Osteoblast (primary cell): ENCODE results near the gene ARMC12. TPM values are rescaled to one million over a fixed set of nuclear protein-coding genes. Genes with fewer than 3 reads are reported as not detected.

Source experiments
- DNase-seq: peaks from one replicate; pipeline ENCODE4 v3.0.0; 2011; ENCODE audit warnings: low spot score, mixed read lengths; ENCODE audit not compliant: insufficient read length; ENCODE audit errors: missing footprints
- H2AFZ ChIP-seq: 2 replicates; pipeline ENCODE4 v1.6.0; 2011; ENCODE audit warnings: mild to moderate bottlenecking, low read length
- H3K27ac ChIP-seq: 2 replicates; pipeline ENCODE4 v1.5.1; 2011; ENCODE audit warnings: mild to moderate bottlenecking, low read depth, low read length, moderate library complexity
- H3K27me3 ChIP-seq: 2 replicates; pipeline ENCODE4 v1.6.0; 2012; ENCODE audit warnings: mild to moderate bottlenecking, control low read depth, inconsistent platforms, low read length, moderate library complexity; ENCODE audit not compliant: insufficient read depth
- H3K36me3 ChIP-seq: 2 replicates; pipeline ENCODE4 v1.5.1; 2011; ENCODE audit warnings: mild to moderate bottlenecking, low read length, control low read depth, moderate library complexity; ENCODE audit not compliant: insufficient read depth
- H3K4me1 ChIP-seq: 2 replicates; pipeline ENCODE4 v1.5.1; 2011; ENCODE audit warnings: mild to moderate bottlenecking, low read length, control low read depth, moderate library complexity; ENCODE audit not compliant: insufficient read depth
- H3K4me2 ChIP-seq: 2 replicates; pipeline ENCODE4 v1.6.0; 2011; ENCODE audit warnings: mild to moderate bottlenecking, low read length; ENCODE audit not compliant: insufficient read depth
- H3K4me3 ChIP-seq: fragments of 200-600 bp; sonication (generic); 3 replicates; pipeline ENCODE4 v1.5.1; 2012; ENCODE audit warnings: mild to moderate bottlenecking, low read length, inconsistent platforms; ENCODE audit not compliant: insufficient read depth
- H3K79me2 ChIP-seq: 2 replicates; pipeline ENCODE4 v1.6.0; 2012; ENCODE audit warnings: mild to moderate bottlenecking, low read length, control low read depth, inconsistent platforms; ENCODE audit not compliant: insufficient read depth
- H3K9me3 ChIP-seq: 2 replicates; pipeline ENCODE4 v1.5.1; 2011; ENCODE audit warnings: low read depth, low read length, control low read depth
- H4K20me1 ChIP-seq: 2 replicates; pipeline ENCODE4 v1.6.0; 2012; ENCODE audit warnings: mild to moderate bottlenecking, low read length, control low read depth; ENCODE audit not compliant: insufficient read depth
- CTCF ChIP-seq: IDR thresholded peaks from 2 replicates; pipeline ENCODE4 v1.5.1; 2011; ENCODE audit warnings: mild to moderate bottlenecking, low read depth, low read length, moderate library complexity; ENCODE audit errors: extremely low read depth
- total RNA-seq: library from RNA; depleted of rRNA; stranded (reverse); fragments of >200 nt; gene quantifications from 2 replicates; pipeline ENCODE4 v1.2.3, GENCODE V29; 2012

ARMC12 gene
- total RNA-seq, 1 donor: 0.36 TPM

DNA sequence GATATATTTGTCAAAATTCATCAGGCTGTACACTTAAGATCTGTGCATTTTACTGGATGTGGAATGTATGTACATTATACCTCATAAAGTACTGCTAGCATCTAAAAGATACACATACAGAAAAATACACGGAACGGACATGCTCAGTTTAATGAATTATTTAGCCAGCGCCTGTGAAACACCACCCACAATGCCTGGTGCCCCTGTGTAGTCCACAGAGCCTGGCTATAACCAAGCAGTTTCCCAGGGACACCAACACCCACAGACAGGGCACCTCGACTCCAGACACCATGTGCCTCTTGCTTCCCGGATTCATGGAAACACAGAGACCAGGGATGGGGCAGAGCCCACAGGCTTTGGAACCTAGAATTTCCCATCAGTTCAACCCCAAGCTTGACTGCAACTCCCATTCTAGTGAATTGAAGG, 17.4 kb upstream of the ARMC12 start:
- no peak for DNase-seq
- Histone ChIP-seq H3K79me2 (no peaks in the 10 kb centered on the region), H3K9me3 (no peaks in the 10 kb centered on the region), H3K4me3 (no peak overlapping the region), H4K20me1 (no peaks in the 10 kb centered on the region), H2AFZ (peak overlapping the region; percentile 94), H3K36me3 (no peaks in the 10 kb centered on the region), H3K27ac (no peak overlapping the region), H3K4me2 (peak overlapping the region; percentile 56), H3K27me3 (no peaks in the 10 kb centered on the region), H3K4me1 (peaks cover 8% of the 10 kb centered on the region)
- no peak for TF ChIP-seq CTCF

DNA sequence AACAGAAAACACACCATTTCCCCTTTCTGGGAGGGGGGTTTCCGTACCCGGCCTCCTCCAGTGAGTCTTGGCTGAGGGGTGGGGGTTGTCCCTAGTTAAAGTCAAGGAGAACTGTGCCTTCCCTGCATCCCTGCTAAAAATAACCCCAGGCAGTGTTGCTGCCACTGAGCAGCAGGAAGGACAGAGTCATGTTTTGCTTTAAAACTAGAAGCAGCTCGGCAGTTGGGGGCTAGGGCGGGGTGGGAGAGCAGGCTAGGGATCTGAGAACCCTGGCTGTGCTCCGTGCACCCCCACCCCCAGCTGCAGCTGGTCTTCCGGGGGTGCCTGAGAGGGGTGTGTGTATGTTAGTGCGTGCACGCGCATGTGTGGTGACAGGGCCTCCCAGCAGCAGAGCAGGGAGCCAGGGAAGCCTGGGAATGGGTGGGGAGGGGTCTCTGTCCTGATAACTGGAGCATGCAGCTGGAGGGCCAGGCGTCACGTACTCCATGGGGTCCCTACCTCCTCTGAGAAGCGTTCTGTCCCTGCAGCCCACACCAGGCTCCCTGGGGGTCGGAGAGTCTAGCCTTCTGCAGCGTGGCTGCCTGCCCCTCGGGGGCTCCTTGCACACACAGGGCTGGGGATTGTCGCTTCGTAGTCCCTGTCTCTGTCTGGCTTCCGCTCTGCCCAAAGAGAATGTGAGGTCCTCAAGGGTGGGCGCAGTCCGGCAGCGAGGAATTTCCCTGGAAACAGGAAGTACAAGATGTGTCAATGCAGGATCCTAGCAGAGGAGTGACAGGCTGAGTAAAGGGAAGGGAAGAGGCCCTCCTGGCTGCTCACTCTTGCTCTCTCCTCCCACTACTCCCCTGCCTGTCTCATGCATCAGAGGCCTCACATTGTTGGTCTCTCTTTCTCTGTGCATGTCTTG, 16.8 kb upstream of the ARMC12 start:
- Histone ChIP-seq H3K4me2 (peak overlapping the region; percentile 56), H3K27ac (no peak overlapping the region), H2AFZ (peak overlapping the region; percentile 94), H3K9me3 (no peaks in the 10 kb centered on the region), H3K4me3 (peak overlapping the region; percentile 61), H3K36me3 (no peaks in the 10 kb centered on the region), H3K27me3 (no peaks in the 10 kb centered on the region), H4K20me1 (no peaks in the 10 kb centered on the region), H3K4me1 (peaks cover 8% of the 10 kb centered on the region), H3K79me2 (no peaks in the 10 kb centered on the region)
- DNase-seq: peak; percentile 77
- TF ChIP-seq CTCF: no peak

GRCh38 chr6:35722121-35722761, 14.6 kb upstream of the ARMC12 start:
- no peaks in the 10 kb centered on the region for H3K36me3 ChIP-seq
- no peaks in the 10 kb centered on the region for H3K79me2 ChIP-seq
- no peaks in the 10 kb centered on the region for H3K9me3 ChIP-seq
- H2AFZ ChIP-seq: no peak overlapping the region
- H3K4me1 ChIP-seq: peaks cover 25% of the 10 kb centered on the region
- H3K27ac ChIP-seq: no peak overlapping the region
- no peaks in the 10 kb centered on the region for H3K27me3 ChIP-seq
- H3K4me3 ChIP-seq: no peak overlapping the region
- no peak for DNase-seq
- TF ChIP-seq CTCF: no peak
- H3K4me2 ChIP-seq: no peak overlapping the region
- no peaks in the 10 kb centered on the region for H4K20me1 ChIP-seq

GRCh38 chr6:35723587-35723986, 13.2 kb upstream of the ARMC12 start:
- DNase-seq: no peak
- Histone ChIP-seq H3K4me3 (no peak overlapping the region), H3K27ac (no peak overlapping the region), H3K9me3 (no peaks in the 10 kb centered on the region), H3K4me2 (no peak overlapping the region), H3K27me3 (no peaks in the 10 kb centered on the region), H3K4me1 (peaks cover 34% of the 10 kb centered on the region), H4K20me1 (no peaks in the 10 kb centered on the region), H3K79me2 (no peaks in the 10 kb centered on the region), H3K36me3 (no peaks in the 10 kb centered on the region), H2AFZ (no peak overlapping the region)
- no peak for TF ChIP-seq CTCF
